Activated naive CD8-positive, alpha-beta T cell treated with anti-CD3 and anti-CD28 coated beads, Interleukin-2, amount 50 U/mL, for 24 hours (primary cell): ENCODE data around the gene IDH2.
"Not testable (repeated sequence)": the region's sequence is repeated elsewhere in the genome, so short reads cannot be mapped to it uniquely, and the experiment has no call there.

ENCODE experiments used
- ATAC-seq: fragments of 150-1000 bp; cut with Tn5 transposase; one replicate; pipeline ENCODE4 v1.10.0; 2021
- DNase-seq: peaks from one replicate; pipeline ENCODE4 v3.0.0; 2021
- H3K27ac Mint-ChIP-seq: one replicate; pipeline ENCODE4 v1.8.0; 2021; ENCODE audit warnings: mild to moderate bottlenecking, mixed read lengths
- H3K27me3 Mint-ChIP-seq: one replicate; pipeline ENCODE4 v1.8.0; 2021; ENCODE audit warnings: mixed read lengths
- H3K36me3 Mint-ChIP-seq: one replicate; pipeline ENCODE4 v1.8.0; 2021; ENCODE audit warnings: low read depth, mixed read lengths
- H3K4me1 Mint-ChIP-seq: one replicate; pipeline ENCODE4 v1.8.0; 2021; ENCODE audit warnings: mixed read lengths
- H3K4me3 Mint-ChIP-seq: one replicate; pipeline ENCODE4 v1.8.0; 2021; ENCODE audit warnings: mild to moderate bottlenecking, moderate library complexity, mixed read lengths
- H3K9me3 Mint-ChIP-seq: one replicate; pipeline ENCODE4 v1.8.0; 2021; ENCODE audit warnings: mixed read lengths

The IDH2 gene

GRCh38 chr15:90101969-90102890, at the start of gene IDH2:
TSS of gene IDH2 (minus strand) at chr15:90102468. CDS start at chr15:90102390, 78 bp downstream.
- peak; percentile 77 for DNase-seq
- peak; percentile 76 for ATAC-seq

GRCh38 chr15:90150551-90150950, 48.3 kb upstream of the IDH2 start:
- H3K36me3 Mint-ChIP-seq, H3K4me3 Mint-ChIP-seq, ATAC-seq, DNase-seq, H3K4me1 Mint-ChIP-seq, H3K27ac Mint-ChIP-seq, H3K27me3 Mint-ChIP-seq, H3K9me3 Mint-ChIP-seq: not testable (repeated sequence)

More at GRCh38 chr15:90101969-90102890, at the start of gene IDH2:
- Mint-ChIP-seq H3K27me3 (no peaks in the 10 kb centered on the region), H3K9me3 (no peaks in the 10 kb centered on the region), H3K36me3 (peaks cover 6% of the 10 kb centered on the region), H3K4me3 (peak within 1 kb of the TSS; percentile 86), H3K4me1 (peaks cover 53% of the 10 kb centered on the region), H3K27ac (peak within 1 kb of the TSS; percentile 82)

GRCh38 chr15:90149609-90150340, 47.5 kb upstream of the IDH2 start:
- no peak for DNase-seq
- Mint-ChIP-seq H3K4me3 (no peak overlapping the region), H3K36me3 (no peaks in the 10 kb centered on the region), H3K27me3 (peaks cover 1% of the 10 kb centered on the region), H3K9me3 (no peaks in the 10 kb centered on the region), H3K4me1 (peaks cover 5% of the 10 kb centered on the region), H3K27ac (no peak overlapping the region)
- no peak for ATAC-seq

- not testable (repeated sequence) for H3K27ac Mint-ChIP-seq, H3K4me3 Mint-ChIP-seq, H3K27me3 Mint-ChIP-seq, H3K36me3 Mint-ChIP-seq, ATAC-seq, DNase-seq, H3K9me3 Mint-ChIP-seq
- H3K4me1 Mint-ChIP-seq, result peaks cover 20% of the 10 kb centered on the region
Measured at GRCh38 chr15:90146198-90146761, 44.0 kb upstream of the IDH2 start.

- Mint-ChIP-seq H3K9me3 (no peaks in the 10 kb centered on the region), H3K4me3 (no peak overlapping the region)
- no peak for ATAC-seq
Measured at GRCh38 chr15:90145761-90146160, 43.5 kb upstream of the IDH2 start.

DNA sequence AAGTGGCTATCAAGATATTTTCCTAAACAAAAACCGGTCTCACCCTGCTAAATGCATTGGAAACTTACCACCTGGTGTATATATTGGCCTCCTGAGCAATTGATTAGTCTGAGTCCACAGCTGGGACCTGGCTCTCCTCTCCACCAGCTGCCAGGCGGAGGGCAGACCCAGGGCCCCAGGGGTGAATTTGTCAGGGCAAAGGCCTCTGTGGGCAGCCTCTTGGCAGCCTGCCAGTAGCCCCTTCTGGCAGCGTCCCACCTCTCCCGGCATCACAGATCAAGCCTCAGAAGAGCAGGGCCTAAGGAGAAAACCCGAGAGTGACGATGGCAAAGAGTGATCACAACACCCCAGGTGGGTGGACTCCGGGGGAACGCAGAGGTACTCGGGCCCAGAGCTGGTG, 43.0 kb upstream of the IDH2 start:
- no peak overlapping the region for H3K27ac Mint-ChIP-seq
- H3K36me3 Mint-ChIP-seq, result no peaks in the 10 kb centered on the region
- peaks cover 20% of the 10 kb centered on the region for H3K4me1 Mint-ChIP-seq
- no peak for DNase-seq
- no peaks in the 10 kb centered on the region for H3K9me3 Mint-ChIP-seq
- no peak overlapping the region for H3K4me3 Mint-ChIP-seq
- ATAC-seq, result no peak
- peaks cover 1% of the 10 kb centered on the region for H3K27me3 Mint-ChIP-seq

More at GRCh38 chr15:90145761-90146160, 43.5 kb upstream of the IDH2 start:
- no peak for DNase-seq
- Mint-ChIP-seq H3K4me1 (peaks cover 20% of the 10 kb centered on the region), H3K27ac (no peak overlapping the region), H3K27me3 (peaks cover 1% of the 10 kb centered on the region), H3K36me3 (no peaks in the 10 kb centered on the region)

GRCh38 chr15:90143166-90143655, 40.9 kb upstream of the IDH2 start:
- H3K36me3 Mint-ChIP-seq, result no peaks in the 10 kb centered on the region
- DNase-seq, result peak; percentile 72
- H3K27me3 Mint-ChIP-seq, result peaks cover 1% of the 10 kb centered on the region
- H3K9me3 Mint-ChIP-seq, result no peaks in the 10 kb centered on the region
- H3K4me1 Mint-ChIP-seq, result peaks cover 25% of the 10 kb centered on the region
- H3K4me3 Mint-ChIP-seq, result no peak overlapping the region
- H3K27ac Mint-ChIP-seq, result no peak overlapping the region
- ATAC-seq, result peak; percentile 83

DNA sequence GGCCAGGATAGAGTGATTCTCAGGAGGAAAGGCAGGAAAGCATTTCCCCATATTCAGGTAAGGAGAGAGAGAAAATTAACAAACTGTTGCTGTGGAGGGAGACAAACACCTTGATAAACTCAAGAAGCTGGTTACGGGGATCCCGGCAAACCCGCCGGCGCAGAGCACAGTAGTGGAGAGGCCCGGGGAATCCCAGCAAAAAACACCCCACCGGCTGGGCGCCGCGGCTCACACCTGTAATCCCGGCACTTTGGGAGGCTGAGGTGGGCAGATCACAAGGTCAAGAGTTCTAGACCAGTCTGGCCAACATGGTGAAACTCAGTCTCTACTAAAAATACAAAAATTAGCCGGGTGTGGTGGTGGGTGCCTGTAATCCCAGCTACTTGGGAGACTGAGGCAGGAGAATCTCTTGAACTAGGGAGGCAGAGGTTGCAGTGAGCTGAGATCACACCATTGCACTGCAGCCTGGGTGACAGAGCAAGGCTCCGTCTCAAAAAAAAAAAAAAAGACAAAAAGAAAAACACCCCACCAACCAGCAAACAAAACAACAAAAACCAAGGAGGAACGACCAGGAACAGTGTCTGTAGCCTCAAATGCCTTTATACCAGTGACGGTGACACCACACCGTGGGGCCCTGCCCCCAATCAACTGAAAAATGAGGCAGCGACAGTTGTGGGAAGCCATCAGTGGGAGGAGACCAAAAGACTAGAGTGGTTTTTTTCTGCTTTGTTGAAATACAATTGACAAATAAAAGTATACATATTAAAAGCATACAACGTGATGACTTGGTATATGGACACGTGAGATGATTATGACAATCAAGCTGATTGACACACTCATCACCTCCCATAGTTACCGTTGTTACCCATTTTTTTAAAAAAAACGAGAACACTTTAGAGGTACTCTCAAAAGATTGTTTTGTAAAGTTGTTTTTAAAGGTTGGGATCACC, 40.2 kb upstream of the IDH2 start:
- ATAC-seq (peak; percentile 80), DNase-seq (peak; percentile 38)
- H3K36me3 Mint-ChIP-seq, result no peaks in the 10 kb centered on the region
- no peak overlapping the region for H3K4me3 Mint-ChIP-seq
- H3K4me1 Mint-ChIP-seq, result peaks cover 25% of the 10 kb centered on the region
- H3K27ac Mint-ChIP-seq, result peak overlapping the region; percentile 33
- no peaks in the 10 kb centered on the region for H3K9me3 Mint-ChIP-seq
- H3K27me3 Mint-ChIP-seq, result peaks cover 1% of the 10 kb centered on the region

DNA sequence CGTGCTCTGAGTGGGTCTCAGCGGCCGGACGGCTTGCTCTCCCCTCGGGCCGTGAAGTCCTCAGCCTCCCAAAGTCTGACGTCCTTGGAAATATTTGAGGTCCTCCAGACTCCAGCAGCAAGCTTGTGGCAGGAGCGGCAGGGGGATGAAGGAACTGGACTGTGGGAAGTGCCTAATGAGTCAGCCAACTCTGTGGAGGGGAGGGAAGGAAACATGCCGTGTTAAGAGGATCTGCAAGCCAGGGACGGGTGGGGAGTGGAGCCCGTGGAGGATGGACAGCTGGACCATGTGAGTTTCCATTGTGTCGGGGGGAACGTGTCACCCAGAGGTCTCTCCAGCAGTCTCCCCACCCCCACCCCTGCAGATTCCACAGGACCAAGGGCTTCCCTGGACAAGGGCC, 39.4 kb upstream of the IDH2 start:
- H3K27ac Mint-ChIP-seq, result peak overlapping the region; percentile 31
- H3K9me3 Mint-ChIP-seq, result no peaks in the 10 kb centered on the region

GRCh38 chr15:90139549-90139948, 37.3 kb upstream of the IDH2 start:
- H3K9me3 Mint-ChIP-seq, H3K36me3 Mint-ChIP-seq, H3K27me3 Mint-ChIP-seq, ATAC-seq, H3K4me3 Mint-ChIP-seq: not testable (repeated sequence)
- Mint-ChIP-seq H3K4me1 (peaks cover 25% of the 10 kb centered on the region), H3K27ac (peak overlapping the region; percentile 43)
- peak; percentile 37 for DNase-seq

More for the DNA sequence above, 39.4 kb upstream of the IDH2 start:
- no peak for ATAC-seq
- no peak for DNase-seq
- H3K4me3 Mint-ChIP-seq, result no peak overlapping the region
- no peaks in the 10 kb centered on the region for H3K36me3 Mint-ChIP-seq
- H3K27me3 Mint-ChIP-seq, result peaks cover 1% of the 10 kb centered on the region
- peaks cover 25% of the 10 kb centered on the region for H3K4me1 Mint-ChIP-seq

DNA sequence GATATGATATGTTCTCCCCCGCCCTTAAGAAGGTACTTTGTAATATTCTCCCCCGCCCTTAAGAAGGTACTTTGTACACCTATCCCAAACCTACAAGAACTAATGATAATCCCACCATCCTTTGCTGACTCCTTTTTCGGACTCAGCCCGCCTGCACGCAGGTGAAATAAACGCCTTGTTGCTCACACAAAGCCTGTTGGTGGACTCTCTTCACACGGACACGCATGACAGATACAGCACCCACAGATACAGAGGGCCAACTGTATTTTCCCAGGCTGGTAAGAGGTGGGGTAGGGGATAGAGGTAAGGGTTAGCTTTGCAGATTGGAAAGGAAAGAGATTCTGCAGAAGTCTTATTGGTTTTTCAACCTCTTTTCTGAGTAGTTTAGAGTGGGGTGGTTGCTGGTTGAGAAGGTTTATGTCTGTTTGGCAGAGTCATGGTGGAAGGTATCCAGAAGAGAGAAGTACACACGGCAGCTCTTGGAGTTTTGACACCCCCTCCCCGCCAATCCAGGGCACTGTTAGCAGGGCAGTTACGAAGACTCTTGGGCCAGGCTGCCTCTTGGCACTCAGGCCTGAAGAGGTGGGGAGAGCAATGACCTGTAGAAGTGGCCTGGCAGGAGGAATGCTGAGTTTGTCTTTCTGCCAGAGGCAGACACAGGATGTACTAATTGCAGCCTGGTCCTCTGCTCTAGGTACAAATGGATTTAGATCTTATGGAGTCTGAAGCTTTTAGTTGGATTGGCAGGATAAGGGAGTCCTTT, 36.0 kb upstream of the IDH2 start:
- ATAC-seq (no peak), DNase-seq (no peak)
- Mint-ChIP-seq H3K27me3 (no peaks in the 10 kb centered on the region), H3K27ac (no peak overlapping the region), H3K36me3 (no peaks in the 10 kb centered on the region), H3K4me3 (no peak overlapping the region), H3K9me3 (no peaks in the 10 kb centered on the region), H3K4me1 (peaks cover 23% of the 10 kb centered on the region)

- no peak overlapping the region for H3K4me3 Mint-ChIP-seq
- H3K27me3 Mint-ChIP-seq, result peaks cover 5% of the 10 kb centered on the region
- ATAC-seq (no peak), DNase-seq (no peak)
- H3K36me3 Mint-ChIP-seq, result no peaks in the 10 kb centered on the region
- H3K9me3 Mint-ChIP-seq, result no peaks in the 10 kb centered on the region
- H3K27ac Mint-ChIP-seq, result no peak overlapping the region
- peaks cover 2% of the 10 kb centered on the region for H3K4me1 Mint-ChIP-seq
Measured at GRCh38 chr15:90132437-90132836, 30.2 kb upstream of the IDH2 start.

DNA sequence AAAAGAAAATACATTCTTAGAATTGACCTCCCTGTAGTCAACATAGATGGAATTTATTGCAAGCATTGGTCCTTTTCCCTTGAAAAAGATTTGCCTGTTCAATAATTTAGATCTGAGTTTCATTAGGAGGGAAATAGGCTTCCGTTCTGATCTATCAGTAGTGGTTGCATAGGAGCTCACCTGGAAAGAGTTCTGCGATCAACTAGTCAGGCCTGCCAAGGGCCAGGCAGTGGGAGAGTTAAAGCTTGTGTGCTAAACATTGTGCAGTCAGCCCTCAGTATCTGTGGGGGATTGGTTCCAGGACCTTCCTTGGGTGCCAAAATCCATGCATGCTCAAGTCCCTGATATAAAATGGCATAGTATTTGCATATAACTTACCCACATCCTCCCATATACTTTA, 29.6 kb upstream of the IDH2 start:
- Mint-ChIP-seq H3K4me3 (no peak overlapping the region), H3K27me3 (peaks cover 7% of the 10 kb centered on the region), H3K27ac (no peak overlapping the region), H3K36me3 (no peaks in the 10 kb centered on the region), H3K9me3 (no peaks in the 10 kb centered on the region), H3K4me1 (peaks cover 2% of the 10 kb centered on the region)
- DNase-seq (no peak), ATAC-seq (no peak)
